Trophoblast cell (in vitro differentiated cells and primary cell): ENCODE results near the gene GFOD1.
"Not testable (repeated sequence)": the region's sequence is repeated elsewhere in the genome, so short reads cannot be mapped to it uniquely, and the experiment has no call there.

Source experiments
- DNase-seq, 2 donors: peaks; one replicate each; pipeline ENCODE4 v3.0.0-alpha.2; 2016
- H2AFZ ChIP-seq: 2 replicates; pipeline ENCODE4 v1.6.1; 2013; ENCODE audit warnings: low read length, moderate library complexity, mild to moderate bottlenecking; ENCODE audit not compliant: insufficient read depth, poor library complexity
- H2AK5ac ChIP-seq: 2 replicates; pipeline ENCODE4 v1.6.1; 2013; ENCODE audit warnings: mild to moderate bottlenecking, low read length
- H2BK120ac ChIP-seq: 2 replicates; pipeline ENCODE4 v1.6.1; 2013; ENCODE audit warnings: low read length, mild to moderate bottlenecking, moderate library complexity; ENCODE audit not compliant: insufficient read depth, poor library complexity
- H2BK12ac ChIP-seq: 2 replicates; pipeline ENCODE4 v1.6.1; 2013; ENCODE audit warnings: mild to moderate bottlenecking, low read length, moderate library complexity
- H2BK5ac ChIP-seq: 2 replicates; pipeline ENCODE4 v1.6.1; 2013; ENCODE audit warnings: low read length, low read depth, moderate library complexity, mild to moderate bottlenecking; ENCODE audit not compliant: poor library complexity
- H3K14ac ChIP-seq: 2 replicates; pipeline ENCODE4 v1.6.1; 2013; ENCODE audit warnings: mild to moderate bottlenecking, low read length
- H3K18ac ChIP-seq: 2 replicates; pipeline ENCODE4 v1.6.1; 2013; ENCODE audit warnings: mild to moderate bottlenecking, low read length
- H3K23ac ChIP-seq: 2 replicates; pipeline ENCODE4 v1.6.1; 2013; ENCODE audit warnings: low read length
- H3K27ac ChIP-seq: 2 replicates; pipeline ENCODE4 v1.5.1; 2013; ENCODE audit warnings: low read depth, mild to moderate bottlenecking, inconsistent platforms, low read length, moderate library complexity
- H3K27me3 ChIP-seq: 2 replicates; pipeline ENCODE4 v1.6.1; 2013; ENCODE audit warnings: inconsistent platforms, mild to moderate bottlenecking, low read length, moderate library complexity; ENCODE audit not compliant: insufficient read depth
- H3K36me3 ChIP-seq, 2 experiments: 1 replicate in 1 of 2; 2 replicates in 1 of 2; pipeline ENCODE4 v1.6.1; 2013; ENCODE audit warnings: low read length in 2 of 2, mild to moderate bottlenecking in 2 of 2, moderate library complexity in 1 of 2; ENCODE audit not compliant: insufficient read depth in 2 of 2, control insufficient read depth in 1 of 2
- H3K4ac ChIP-seq: 2 replicates; pipeline ENCODE4 v1.6.1; 2013; ENCODE audit warnings: low read depth, mild to moderate bottlenecking, low read length, moderate library complexity
- H3K4me1 ChIP-seq, 2 experiments: 1 replicate in 1 of 2; 2 replicates in 1 of 2; pipeline ENCODE4 v1.6.1; 2013; ENCODE audit warnings: low read length in 2 of 2, mild to moderate bottlenecking in 2 of 2, moderate library complexity in 1 of 2; ENCODE audit not compliant: insufficient read depth in 2 of 2, control insufficient read depth in 1 of 2
- H3K4me2 ChIP-seq: 2 replicates; pipeline ENCODE4 v1.6.1; 2013; ENCODE audit warnings: inconsistent platforms, mild to moderate bottlenecking, low read length, moderate library complexity
- H3K4me3 ChIP-seq: 2 replicates; pipeline ENCODE4 v1.5.1; 2013; ENCODE audit warnings: mild to moderate bottlenecking, low read depth, low read length, inconsistent platforms
- H3K79me1 ChIP-seq: one replicate; pipeline ENCODE4 v1.6.1; 2013; ENCODE audit warnings: low read length
- H3K79me2 ChIP-seq: 2 replicates; pipeline ENCODE4 v1.6.1; 2013; ENCODE audit warnings: low read length, mild to moderate bottlenecking; ENCODE audit not compliant: control insufficient read depth, insufficient read depth, poor library complexity
- H3K9ac ChIP-seq: 2 replicates; pipeline ENCODE4 v1.6.1; 2013; ENCODE audit warnings: mild to moderate bottlenecking, low read length
- H3K9me3 ChIP-seq: 2 replicates; pipeline ENCODE4 v1.6.1; 2013; ENCODE audit warnings: low read depth, mild to moderate bottlenecking, control low read depth, inconsistent platforms, low read length; ENCODE audit not compliant: insufficient read depth
- H4K12ac ChIP-seq: 2 replicates; pipeline ENCODE4 v1.6.1; 2013; ENCODE audit warnings: low read depth, mild to moderate bottlenecking, low read length, moderate library complexity
- H4K8ac ChIP-seq: 2 replicates; pipeline ENCODE4 v1.6.1; 2013; ENCODE audit warnings: low read depth, mild to moderate bottlenecking, low read length, moderate library complexity
- H4K91ac ChIP-seq: one replicate; pipeline ENCODE4 v1.6.1; 2013; ENCODE audit warnings: low read depth, mild to moderate bottlenecking, low read length, moderate library complexity
- WGBS: extraction: QIAGEN DNeasy Blood & Tissue Kit; methylation state at CpG from one replicate; pipeline ENCODE4 v1.1.7; 2013; ENCODE audit warnings: missing lambda C conversion rate; ENCODE audit not compliant: insufficient read length, insufficient coverage; ENCODE audit errors: extremely low coverage; 5-methylcytosine and 5-hydroxymethylcytosine counted together

Gene GFOD1

GRCh38 chr6:13388769-13389168, 98.6 kb downstream of the GFOD1 start:
- H2AK5ac ChIP-seq, H3K36me3 ChIP-seq, H3K79me1 ChIP-seq, H2BK12ac ChIP-seq, H3K79me2 ChIP-seq, H3K4me1 ChIP-seq, H2BK120ac ChIP-seq, H4K8ac ChIP-seq, H3K4ac ChIP-seq, H3K27me3 ChIP-seq, H2AFZ ChIP-seq, H2BK5ac ChIP-seq, H3K9me3 ChIP-seq, H3K4me2 ChIP-seq, H3K23ac ChIP-seq, H3K27ac ChIP-seq, H4K12ac ChIP-seq, H3K4me3 ChIP-seq, DNase-seq, H3K18ac ChIP-seq, H3K9ac ChIP-seq, H4K91ac ChIP-seq, H3K14ac ChIP-seq: not testable (repeated sequence)
- WGBS: no CpG with 5 or more reads among the region's 1 CpG

GRCh38 chr6:13384966-13385365, 102.4 kb downstream of the GFOD1 start:
- H2BK5ac ChIP-seq: no peak overlapping the region
- H4K8ac ChIP-seq: no peak overlapping the region
- H4K91ac ChIP-seq: no peak overlapping the region
- H3K4ac ChIP-seq: no peak overlapping the region
- no peak overlapping the region for H3K4me3 ChIP-seq
- no CpG with 5 or more reads among the region's 5 CpGs for WGBS
- DNase-seq: no peak
- no peak overlapping the region for H2BK120ac ChIP-seq
- H4K12ac ChIP-seq: no peak overlapping the region
- no peaks in the 10 kb centered on the region for H3K4me1 ChIP-seq
- no peaks in the 10 kb centered on the region for H3K9me3 ChIP-seq
- no peaks in the 10 kb centered on the region for H3K79me1 ChIP-seq
- no peak overlapping the region for H3K9ac ChIP-seq
- H3K14ac ChIP-seq: no peak overlapping the region
- H3K18ac ChIP-seq: no peak overlapping the region
- no peak overlapping the region for H2AFZ ChIP-seq
- H2AK5ac ChIP-seq: no peak overlapping the region
- no peak overlapping the region for H3K23ac ChIP-seq
- no peaks in the 10 kb centered on the region for H3K36me3 ChIP-seq
- no peak overlapping the region for H3K4me2 ChIP-seq
- no peaks in the 10 kb centered on the region for H3K79me2 ChIP-seq
- no peak overlapping the region for H2BK12ac ChIP-seq
- no peaks in the 10 kb centered on the region for H3K27me3 ChIP-seq
- no peak overlapping the region for H3K27ac ChIP-seq

- H3K4me2 ChIP-seq: no peak overlapping the region
- no peak overlapping the region for H4K91ac ChIP-seq
- no peak overlapping the region for H3K18ac ChIP-seq
- no CpG with 5 or more reads among the region's 9 CpGs for WGBS
- no peaks in the 10 kb centered on the region for H3K27me3 ChIP-seq
- H4K12ac ChIP-seq: no peak overlapping the region
- H2BK5ac ChIP-seq: no peak overlapping the region
- H3K79me1 ChIP-seq: no peaks in the 10 kb centered on the region
- no peak overlapping the region for H3K14ac ChIP-seq
- no peak for DNase-seq
- H3K36me3 ChIP-seq: no peaks in the 10 kb centered on the region
- no peak overlapping the region for H2BK12ac ChIP-seq
- H3K4me3 ChIP-seq: no peak overlapping the region
- no peak overlapping the region for H2AFZ ChIP-seq
- H2BK120ac ChIP-seq: no peak overlapping the region
- no peak overlapping the region for H4K8ac ChIP-seq
- no peak overlapping the region for H3K23ac ChIP-seq
- H3K9ac ChIP-seq: no peak overlapping the region
- no peaks in the 10 kb centered on the region for H3K4me1 ChIP-seq
- H3K79me2 ChIP-seq: no peaks in the 10 kb centered on the region
- H3K9me3 ChIP-seq: no peaks in the 10 kb centered on the region
- H3K4ac ChIP-seq: no peak overlapping the region
- H3K27ac ChIP-seq: no peak overlapping the region
- no peak overlapping the region for H2AK5ac ChIP-seq
Measured at GRCh38 chr6:13384506-13384905, 102.9 kb downstream of the GFOD1 start.

- H3K23ac ChIP-seq: no peak overlapping the region
- WGBS: no CpG with 5 or more reads among the region's 9 CpGs
- H2AK5ac ChIP-seq: no peak overlapping the region
- H2BK5ac ChIP-seq: no peak overlapping the region
- H3K27me3 ChIP-seq: no peaks in the 10 kb centered on the region
- no peak overlapping the region for H3K27ac ChIP-seq
- H3K4me1 ChIP-seq: no peaks in the 10 kb centered on the region
- no peaks in the 10 kb centered on the region for H3K36me3 ChIP-seq
- H4K8ac ChIP-seq: no peak overlapping the region
- H4K91ac ChIP-seq: no peak overlapping the region
- H3K14ac ChIP-seq: no peak overlapping the region
- no peak overlapping the region for H2BK12ac ChIP-seq
- H2AFZ ChIP-seq: no peak overlapping the region
- no peak overlapping the region for H2BK120ac ChIP-seq
- no peak overlapping the region for H3K18ac ChIP-seq
- no peak overlapping the region for H3K4me2 ChIP-seq
- no peak overlapping the region for H3K9ac ChIP-seq
- no peak for DNase-seq
- no peaks in the 10 kb centered on the region for H3K79me2 ChIP-seq
- no peak overlapping the region for H4K12ac ChIP-seq
- no peak overlapping the region for H3K4me3 ChIP-seq
- no peaks in the 10 kb centered on the region for H3K79me1 ChIP-seq
- no peak overlapping the region for H3K4ac ChIP-seq
- no peaks in the 10 kb centered on the region for H3K9me3 ChIP-seq
Measured at GRCh38 chr6:13383328-13384163, 103.9 kb downstream of the GFOD1 start.
